ENCODE data around the gene PLEKHA4.

- TF ChIP-seq CTCF (IDR thresholded peaks at IDR 0.05) (no peak), POLR2A (IDR thresholded peaks at IDR 0.05) (no peak)
Observed at GRCh38 chr19:48813123-48813913, 55.1 kb downstream of the PLEKHA4 start.
